Measurements from ENCODE around the gene WDPCP. TPM values are rescaled to one million over a fixed set of nuclear protein-coding genes. Genes with fewer than 3 reads are reported as not detected.

WDPCP gene
- total RNA-seq, 1 donor from 2014 or later = 5.2 TPM

DNA sequence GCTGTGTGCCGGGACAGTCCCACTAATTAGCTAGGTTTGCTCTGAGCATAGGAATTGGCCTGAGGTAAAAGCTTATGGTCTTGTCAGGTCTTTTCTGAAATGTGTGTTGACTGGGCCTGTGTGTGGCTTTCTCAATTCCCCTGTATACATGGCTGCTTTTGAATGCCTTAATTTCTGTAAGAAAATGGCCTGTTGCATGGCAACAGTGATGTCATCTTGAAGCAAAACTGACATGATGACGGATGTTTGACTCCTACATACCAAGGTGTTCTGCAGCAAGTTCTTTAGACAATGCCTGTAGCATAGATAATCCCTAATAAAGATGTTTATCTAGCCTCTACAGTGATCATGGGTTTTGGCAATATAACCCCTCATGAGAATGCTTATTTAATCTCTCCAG is 339.1 kb downstream of the WDPCP start:
- Histone ChIP-seq H3K9me3 (no peaks in the 10 kb centered on the region), H3K27me3 (no peaks in the 10 kb centered on the region), H3K4me3 (no peak overlapping the region), H3K36me3 (no peaks in the 10 kb centered on the region), H3K4me1 (no peaks in the 10 kb centered on the region), H3K27ac (no peak overlapping the region)
- no peak for TF ChIP-seq CTCF (IDR thresholded peaks at IDR 0.05)
- DNase-seq (ENCODE audit: low spot score in 2 of 2) = no peak
- intact Hi-C loops (cut with DNase I) = no loop called here

DNA sequence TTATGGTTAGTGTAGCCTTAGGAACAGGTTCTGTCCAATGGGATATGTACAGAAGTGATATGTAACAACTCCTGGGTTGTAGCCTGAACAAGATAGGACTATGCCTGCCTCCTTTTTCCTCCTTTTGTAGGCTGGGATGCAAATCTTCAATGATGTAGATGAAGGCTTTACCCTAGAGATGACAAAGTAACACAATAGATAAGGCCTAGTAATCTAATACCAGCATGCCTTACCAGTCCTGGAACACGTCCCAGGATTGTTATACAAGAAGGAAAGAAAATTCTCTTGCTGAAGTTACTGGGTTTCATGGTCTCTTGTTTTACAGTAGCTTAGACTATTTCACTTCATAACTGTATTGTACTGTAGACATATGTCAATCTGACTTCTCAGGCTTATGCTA is 345.5 kb downstream of the WDPCP start:
- Histone ChIP-seq H3K4me1 (no peaks in the 10 kb centered on the region), H3K4me3 (no peak overlapping the region), H3K27me3 (no peaks in the 10 kb centered on the region), H3K27ac (no peak overlapping the region), H3K36me3 (no peaks in the 10 kb centered on the region), H3K9me3 (no peaks in the 10 kb centered on the region)
- DNase-seq (ENCODE audit: low spot score in 2 of 2) = no peak
- no peak for TF ChIP-seq CTCF (IDR thresholded peaks at IDR 0.05)
- intact Hi-C loops (cut with DNase I) = no loop called here

GRCh38 chr2:63225964-63226686 is 362.2 kb downstream of the WDPCP start:
- H3K4me1 ChIP-seq = no peaks in the 10 kb centered on the region
- H3K27ac ChIP-seq = no peak overlapping the region
- no peak for DNase-seq (ENCODE audit: low spot score in 2 of 2)
- TF ChIP-seq CTCF (IDR thresholded peaks at IDR 0.05) = no peak
- no peaks in the 10 kb centered on the region for H3K36me3 ChIP-seq
- no peaks in the 10 kb centered on the region for H3K27me3 ChIP-seq
- H3K4me3 ChIP-seq = no peak overlapping the region
- peaks cover 0 to 15% of the 10 kb centered on the region in 2 donors for H3K9me3 ChIP-seq
- intact Hi-C loops (cut with DNase I) = no loop called here

- intact Hi-C loops (cut with DNase I) = no loop called here
- H3K9me3 ChIP-seq = peaks cover 0 to 20% of the 10 kb centered on the region in 2 donors
- no peaks in the 10 kb centered on the region for H3K27me3 ChIP-seq
- no peak for DNase-seq (ENCODE audit: low spot score in 2 of 2)
- no peak overlapping the region for H3K27ac ChIP-seq
- no peak overlapping the region for H3K4me3 ChIP-seq
- no peak for TF ChIP-seq CTCF (IDR thresholded peaks at IDR 0.05)
- no peaks in the 10 kb centered on the region for H3K36me3 ChIP-seq
- H3K4me1 ChIP-seq = no peaks in the 10 kb centered on the region
Measured at GRCh38 chr2:63218800-63219526, 369.3 kb downstream of the WDPCP start.

DNA sequence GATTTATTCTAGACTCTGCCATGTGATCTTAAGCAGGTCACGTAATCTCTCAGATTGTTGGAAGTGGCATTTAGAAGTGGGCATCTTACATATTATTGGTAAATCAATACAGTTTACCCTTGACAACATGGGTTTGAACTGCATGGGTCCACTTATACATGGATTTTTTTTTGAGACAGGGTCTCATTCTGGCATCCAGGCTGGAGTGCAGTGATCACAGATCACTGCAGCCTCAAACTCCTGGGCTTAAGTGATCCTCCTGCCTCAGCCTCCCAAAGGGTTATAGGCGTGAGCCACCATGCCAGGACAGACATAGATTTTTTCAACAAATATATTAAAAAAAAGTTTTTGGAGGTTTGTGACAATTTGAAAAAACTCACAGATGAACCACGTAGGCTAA is 393.0 kb downstream of the WDPCP start:
- no peaks in the 10 kb centered on the region for H3K36me3 ChIP-seq
- no peak for DNase-seq (ENCODE audit: low spot score in 2 of 2)
- no peak overlapping the region for H3K4me3 ChIP-seq
- no peaks in the 10 kb centered on the region for H3K27me3 ChIP-seq
- H3K9me3 ChIP-seq = no peaks in the 10 kb centered on the region
- H3K27ac ChIP-seq = no peak overlapping the region
- no peak for TF ChIP-seq CTCF (IDR thresholded peaks at IDR 0.05)
- intact Hi-C loops (cut with DNase I) = no loop called here
- H3K4me1 ChIP-seq = no peaks in the 10 kb centered on the region
